DND-41 (cell line): Measurements from ENCODE around the gene GOSR2.

Experiments used
- ATAC-seq: fragments of 200-7000 bp; cut with Tn5 transposase; 3 replicates; pipeline ENCODE4 v1.9.1; 2021; ENCODE audit warnings: low read depth; ENCODE audit not compliant: insufficient read depth
- DNase-seq: peaks from one replicate; pipeline ENCODE4 v3.0.0-alpha.2; 2020
- H2AFZ ChIP-seq: 2 replicates; pipeline ENCODE4 v1.6.0; 2012; ENCODE audit warnings: low read depth, low read length
- H3K27ac ChIP-seq: 2 replicates; pipeline ENCODE4 v1.5.1; 2012; ENCODE audit warnings: low read length, inconsistent platforms
- H3K27me3 ChIP-seq: fragments of 200-600 bp; sonication (generic); 2 replicates; pipeline ENCODE4 v1.6.0; 2012; ENCODE audit warnings: low read length, mild to moderate bottlenecking, inconsistent platforms; ENCODE audit not compliant: insufficient read depth, poor library complexity
- H3K36me3 ChIP-seq: 2 replicates; pipeline ENCODE4 v1.5.1; 2012; ENCODE audit warnings: low read length, inconsistent platforms; ENCODE audit not compliant: insufficient read depth
- H3K4me1 ChIP-seq: 2 replicates; pipeline ENCODE4 v1.5.1; 2012; ENCODE audit warnings: mild to moderate bottlenecking, low read length; ENCODE audit not compliant: insufficient read depth
- H3K4me2 ChIP-seq: 2 replicates; pipeline ENCODE4 v1.6.0; 2012; ENCODE audit warnings: mild to moderate bottlenecking, moderate library complexity, low read length, inconsistent platforms; ENCODE audit not compliant: insufficient read depth
- H3K4me3 ChIP-seq, 2 experiments: fragments of 200-600 bp in 1 of 2; shearing (Covaris generic) in 1 of 2; 2 replicates each; pipeline ENCODE4 v1.5.1; 2012 to 2016; ENCODE audit warnings: inconsistent platforms in 2 of 2, low read length in 2 of 2, mild to moderate bottlenecking in 2 of 2, low read depth in 1 of 2, moderate library complexity in 1 of 2
- H3K79me2 ChIP-seq: 2 replicates; pipeline ENCODE4 v1.6.0; 2012; ENCODE audit warnings: low read length, inconsistent platforms; ENCODE audit not compliant: insufficient read depth
- H3K9ac ChIP-seq: 2 replicates; pipeline ENCODE4 v1.6.0; 2012; ENCODE audit warnings: low read depth, mild to moderate bottlenecking, inconsistent platforms, low read length, moderate library complexity
- H3K9me3 ChIP-seq: 2 replicates; pipeline ENCODE4 v1.5.1; 2012; ENCODE audit warnings: low read length, moderate library complexity, mild to moderate bottlenecking, inconsistent platforms; ENCODE audit not compliant: insufficient read depth, severe bottlenecking
- H4K20me1 ChIP-seq: 2 replicates; pipeline ENCODE4 v1.6.0; 2012; ENCODE audit warnings: low read length; ENCODE audit not compliant: insufficient read depth
- CTCF ChIP-seq: IDR thresholded peaks from 2 replicates; pipeline ENCODE4 v1.5.1; 2012; ENCODE audit warnings: borderline replicate concordance, low read length, moderate library complexity, mild to moderate bottlenecking; ENCODE audit not compliant: poor library complexity, severe bottlenecking; ENCODE audit errors: extremely low read depth
- EZH2 ChIP-seq: IDR thresholded peaks from 3 replicates; pipeline ENCODE4 v1.6.1; 2012; ENCODE audit warnings: borderline replicate concordance, low read depth, mild to moderate bottlenecking, moderate library complexity, low read length, inconsistent platforms; ENCODE audit not compliant: severe bottlenecking

GOSR2 gene

GRCh38 chr17:46898364-46898763 is 24.6 kb upstream of the GOSR2 start:
- Histone ChIP-seq H3K9me3 (no peaks in the 10 kb centered on the region), H3K27me3 (peaks cover 4% of the 10 kb centered on the region), H3K36me3 (no peaks in the 10 kb centered on the region), H3K79me2 (no peaks in the 10 kb centered on the region), H2AFZ (no peak overlapping the region), H4K20me1 (no peaks in the 10 kb centered on the region), H3K4me3 (no peak overlapping the region), H3K4me1 (no peaks in the 10 kb centered on the region), H3K4me2 (no peak overlapping the region), H3K9ac (no peak overlapping the region), H3K27ac (no peak overlapping the region)
- DNase-seq (no peak), ATAC-seq (no peak)
- TF ChIP-seq CTCF (no peak), EZH2 (no peak)

- Histone ChIP-seq H3K27me3 (peaks cover 1% of the 10 kb centered on the region), H3K4me3 (no peak overlapping the region), H3K9me3 (no peaks in the 10 kb centered on the region), H2AFZ (no peak overlapping the region), H3K79me2 (no peaks in the 10 kb centered on the region), H3K36me3 (no peaks in the 10 kb centered on the region), H3K27ac (no peak overlapping the region), H4K20me1 (no peaks in the 10 kb centered on the region), H3K9ac (no peak overlapping the region), H3K4me1 (no peaks in the 10 kb centered on the region), H3K4me2 (no peak overlapping the region)
- DNase-seq (no peak), ATAC-seq (no peak)
- TF ChIP-seq CTCF (no peak), EZH2 (no peak)
Observed at GRCh38 chr17:46898860-46899259, 24.1 kb upstream of the GOSR2 start.

GRCh38 chr17:46901291-46901690 is 21.7 kb upstream of the GOSR2 start:
- ATAC-seq (no peak), DNase-seq (no peak)
- no peak overlapping the region for H3K4me3 ChIP-seq
- no peak for TF ChIP-seq EZH2
- TF ChIP-seq CTCF: no peak
- no peak overlapping the region for H3K9ac ChIP-seq
- no peaks in the 10 kb centered on the region for H3K79me2 ChIP-seq
- H3K4me1 ChIP-seq: no peaks in the 10 kb centered on the region
- no peak overlapping the region for H3K27ac ChIP-seq
- H3K4me2 ChIP-seq: no peak overlapping the region
- H3K9me3 ChIP-seq: no peaks in the 10 kb centered on the region
- no peaks in the 10 kb centered on the region for H3K36me3 ChIP-seq
- H3K27me3 ChIP-seq: no peaks in the 10 kb centered on the region
- H2AFZ ChIP-seq: no peak overlapping the region
- H4K20me1 ChIP-seq: no peaks in the 10 kb centered on the region
